LoVo (cell line): ENCODE measurements around the gene APLN.

Experiments
- DNase-seq: peaks from one replicate; pipeline ENCODE4 v3.0.0-alpha.2; 2016; ENCODE audit warnings: low spot score

The APLN gene, protein sequence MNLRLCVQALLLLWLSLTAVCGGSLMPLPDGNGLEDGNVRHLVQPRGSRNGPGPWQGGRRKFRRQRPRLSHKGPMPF

DNA sequence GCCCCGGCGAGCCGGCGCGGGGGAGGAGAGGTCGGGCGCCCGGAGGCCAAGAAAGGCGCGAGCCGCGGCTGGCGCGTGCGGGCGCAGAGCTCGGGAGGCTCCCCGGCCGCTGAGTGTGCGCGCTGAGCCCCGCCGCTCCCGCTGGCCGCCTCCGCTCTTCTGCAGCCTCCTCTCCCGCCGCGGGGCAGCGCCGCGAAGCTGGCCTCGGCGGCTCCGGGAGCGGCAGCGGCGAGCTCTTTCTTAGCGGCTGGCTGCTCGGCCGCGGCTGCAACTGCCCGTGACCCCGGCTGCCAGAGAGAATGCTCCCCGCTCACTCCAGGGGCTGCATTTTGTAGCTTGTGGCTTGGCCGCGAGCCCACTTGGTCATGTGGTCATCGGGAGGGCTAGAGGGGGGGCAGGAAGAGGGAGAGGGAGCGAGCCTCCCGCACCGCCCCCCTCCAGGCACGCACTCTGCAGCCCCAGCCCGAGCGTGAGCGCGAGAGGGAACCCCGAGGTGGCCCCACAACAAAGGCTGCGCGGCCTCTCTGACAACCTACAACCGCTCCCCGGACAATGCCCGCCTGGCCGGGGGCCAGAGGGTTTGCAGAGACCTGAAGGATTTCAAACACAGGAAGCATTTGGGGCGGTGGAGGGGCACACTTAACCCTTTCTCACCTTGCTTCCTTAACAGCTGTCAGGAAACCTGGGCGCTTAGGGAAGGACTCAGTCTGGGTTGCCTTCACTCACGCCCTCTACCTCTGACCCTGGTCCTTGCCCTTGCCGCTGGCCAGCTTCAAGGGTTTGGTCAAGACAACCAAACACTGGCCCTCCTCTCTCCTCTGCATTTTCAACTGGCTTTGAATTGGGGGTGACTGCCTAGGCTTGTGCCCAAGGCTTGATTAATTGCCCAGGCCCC is at the start of gene APLN:
APLN (minus strand) TSS at position 305 of the 895 bp plus-strand sequence. CDS start 326 bp downstream, outside the sequence.
- DNase-seq: peak; percentile 5

DNA sequence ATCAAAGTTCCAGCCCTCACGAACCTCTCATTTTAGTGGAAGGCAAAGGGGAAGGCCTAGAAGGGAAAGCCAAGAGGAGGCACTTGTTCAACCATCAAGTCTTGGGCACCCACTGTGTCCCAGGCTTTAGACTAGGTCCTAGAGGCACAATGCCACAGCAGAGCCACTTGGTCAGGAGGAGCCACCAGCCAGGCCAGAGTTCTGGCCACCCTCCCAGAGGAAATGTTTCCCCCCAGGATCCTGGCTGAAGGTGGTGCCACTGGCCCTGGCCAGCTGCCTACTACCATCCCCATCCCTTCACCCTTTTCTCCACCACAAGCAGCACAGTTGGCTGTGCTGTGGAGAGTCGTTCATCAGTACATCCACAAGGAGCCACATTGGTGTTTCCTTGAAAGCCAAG is 49.7 kb upstream of the APLN start:
- DNase-seq: no peak

DNA sequence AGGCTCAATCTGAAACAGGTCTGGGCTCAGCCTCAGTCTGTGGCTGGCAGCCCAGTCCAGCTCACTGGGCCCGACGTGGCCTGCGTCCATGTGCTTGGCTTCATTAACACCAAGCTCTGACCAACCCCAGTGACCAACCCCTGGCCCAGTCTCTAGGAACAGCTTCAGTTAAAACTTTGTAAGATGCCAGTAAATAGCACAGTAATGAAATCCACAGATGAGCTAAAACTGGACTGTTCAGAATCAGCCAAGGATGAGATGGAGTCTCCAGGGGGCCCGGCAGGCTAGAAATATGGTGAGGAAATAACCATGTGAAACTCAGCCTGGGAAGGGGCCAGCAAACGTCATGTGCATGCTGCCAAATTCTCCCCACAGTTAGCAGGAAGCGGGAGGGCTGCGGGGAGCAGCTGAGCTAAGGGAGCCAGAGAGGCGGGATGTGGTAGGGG is 46.9 kb upstream of the APLN start:
- DNase-seq: no peak

DNA sequence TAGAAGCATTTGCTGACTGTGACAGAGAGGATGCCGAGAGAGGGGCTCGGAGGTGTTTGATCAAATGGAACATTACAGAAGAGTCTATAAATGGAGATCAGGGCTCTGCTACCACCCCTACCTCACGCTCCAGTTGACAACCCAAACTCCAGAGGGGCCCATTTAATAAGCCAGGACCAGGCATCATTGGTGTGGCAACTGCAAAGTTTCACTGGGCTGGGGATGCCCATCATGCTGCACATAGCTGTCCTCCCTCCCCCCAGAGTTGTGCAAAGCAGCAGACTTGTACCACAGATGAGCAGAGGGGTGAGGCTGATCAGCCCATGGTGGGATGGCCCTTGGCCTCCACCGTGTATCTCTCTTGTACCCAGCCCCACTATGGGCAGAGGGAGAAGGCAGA is 45.8 kb upstream of the APLN start:
- DNase-seq: no peak

DNA sequence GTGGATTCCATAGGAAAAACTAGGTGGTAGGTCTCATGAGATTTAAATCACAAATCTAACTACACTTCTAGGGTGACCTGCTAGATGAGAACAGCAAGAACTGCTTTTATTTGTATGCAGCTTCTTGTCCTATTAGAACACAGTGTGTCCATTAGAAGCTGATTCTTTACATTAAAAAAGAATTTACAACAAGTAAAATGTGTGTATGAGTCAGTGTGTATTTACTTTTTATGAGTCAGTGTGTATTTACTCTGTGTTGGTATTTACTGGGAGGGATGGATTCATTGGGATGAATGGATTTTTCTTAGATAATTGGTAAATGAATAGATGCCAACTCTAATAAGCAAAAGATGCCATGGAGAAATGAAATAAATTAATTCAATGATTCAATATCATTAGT is 43.4 kb upstream of the APLN start:
- DNase-seq: peak; percentile 22

DNA sequence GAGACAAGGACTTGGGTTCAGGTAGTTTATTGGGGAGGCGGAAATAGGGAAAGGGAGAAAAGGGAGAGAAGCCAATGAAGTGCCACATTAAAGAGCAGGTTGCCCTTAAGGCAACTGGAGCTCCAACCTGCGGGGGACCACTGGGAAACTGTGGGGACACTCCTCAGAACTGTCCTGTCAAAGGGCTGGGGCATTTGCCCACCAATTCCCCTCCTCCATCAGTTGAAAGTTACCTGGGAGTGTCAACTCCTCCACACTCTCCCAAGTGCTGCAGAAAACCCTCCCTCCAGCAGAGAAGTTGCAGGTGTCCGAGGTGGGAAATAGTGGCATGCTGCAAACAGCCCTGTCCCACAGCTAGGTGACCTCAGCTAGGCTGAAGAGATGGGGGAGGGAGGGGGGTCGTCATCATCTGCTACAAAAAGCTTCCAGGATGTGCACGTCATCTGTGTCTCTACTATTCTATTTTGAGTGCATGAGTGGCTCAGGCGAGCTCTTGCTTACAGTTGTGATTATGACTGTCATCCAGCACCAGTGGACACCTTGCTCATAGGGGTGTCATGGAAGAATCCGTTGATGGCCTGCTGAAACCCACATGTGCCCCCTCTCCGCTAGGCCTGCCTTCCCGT is 42.6 kb upstream of the APLN start:
- no peak for DNase-seq

DNA sequence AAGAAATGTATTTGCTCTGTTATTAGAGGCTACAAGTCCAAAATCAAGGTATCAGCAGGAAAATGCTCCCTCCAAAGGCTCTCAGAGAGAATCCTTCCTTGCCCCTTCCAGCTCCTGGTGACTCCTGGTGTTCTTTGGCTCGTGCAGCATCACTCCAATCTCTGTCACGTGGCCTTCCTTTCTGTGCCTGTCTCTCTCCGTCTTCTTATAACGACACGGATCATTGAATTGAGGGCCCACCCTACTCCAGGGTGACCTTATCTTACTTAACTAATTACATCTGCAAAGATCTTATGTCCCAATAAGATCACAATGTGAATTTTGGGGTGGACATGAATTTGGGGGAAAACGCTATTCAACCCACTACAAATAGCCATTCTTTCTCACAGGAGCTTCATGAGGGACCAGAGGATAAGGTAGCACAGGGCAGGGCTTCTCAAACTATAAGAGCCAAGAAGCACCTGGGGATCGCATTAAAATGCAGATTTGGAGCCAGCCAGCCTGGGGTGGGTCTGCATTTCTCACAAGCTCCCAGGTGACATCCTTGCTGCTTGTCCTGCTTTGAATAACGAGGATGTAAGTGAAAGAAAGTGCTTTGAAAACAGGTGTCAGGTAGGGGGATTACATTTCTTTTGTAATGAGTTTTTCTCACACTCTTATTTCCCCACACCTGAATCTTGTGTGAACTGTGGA is 41.9 kb upstream of the APLN start:
- DNase-seq: no peak

DNA sequence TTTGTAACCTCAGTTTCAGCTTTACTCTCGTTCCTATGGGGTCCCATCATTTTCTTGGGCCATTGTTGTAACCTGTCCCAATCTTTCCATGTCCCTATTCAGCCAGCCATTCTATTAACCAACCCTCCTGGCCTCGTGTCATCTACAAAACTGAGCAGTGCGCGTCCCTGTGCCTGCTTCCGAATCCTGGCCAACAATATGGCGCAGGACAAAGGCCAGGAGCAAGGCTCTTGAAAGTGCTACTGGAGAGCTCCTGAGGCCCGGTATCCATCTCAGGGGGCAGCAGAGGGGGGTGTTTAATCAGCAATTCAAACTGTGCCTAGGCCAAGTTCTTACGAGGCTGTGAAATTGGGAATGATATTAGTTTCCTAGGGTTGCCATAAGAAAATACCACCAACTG is 41.2 kb upstream of the APLN start:
- no peak for DNase-seq

DNA sequence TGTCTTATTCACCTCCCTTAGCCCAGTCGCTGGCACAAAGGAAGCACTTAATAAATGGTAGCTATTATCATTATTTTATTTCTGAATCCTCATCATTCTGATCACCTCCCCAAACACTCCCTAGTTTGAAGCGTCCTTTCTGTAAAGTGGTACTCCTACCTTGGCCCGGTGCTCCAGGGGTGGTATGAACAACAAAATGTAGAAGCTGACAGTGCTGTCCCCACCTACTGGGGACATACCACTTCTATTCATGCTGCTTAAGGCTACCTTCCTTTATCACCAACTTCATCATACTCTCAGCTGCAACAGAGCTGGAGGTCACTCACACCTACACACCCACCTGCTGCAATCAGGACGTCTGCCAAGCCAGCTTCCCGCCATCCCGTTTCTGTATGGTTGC is 40.8 kb upstream of the APLN start:
- no peak for DNase-seq

DNA sequence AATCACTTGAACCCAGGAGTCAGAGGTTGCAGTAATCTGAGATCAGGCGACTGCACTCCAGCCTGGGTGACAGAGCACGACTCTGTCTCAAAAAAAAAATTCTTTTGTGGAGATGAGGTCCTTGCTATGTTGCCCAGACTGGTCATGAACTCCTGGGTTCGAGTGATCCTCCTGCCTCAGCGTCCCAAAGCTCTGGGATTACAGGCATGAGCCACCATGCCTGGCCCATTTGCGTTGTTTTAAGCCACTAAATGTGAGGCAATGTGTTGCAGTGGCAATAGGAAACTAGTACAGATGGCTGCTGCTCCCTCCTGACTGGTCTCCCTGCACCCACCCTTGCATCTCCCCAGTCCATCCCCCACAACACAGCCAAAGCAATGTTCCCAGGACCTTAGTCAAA is 40.0 kb upstream of the APLN start:
- DNase-seq: no peak

DNA sequence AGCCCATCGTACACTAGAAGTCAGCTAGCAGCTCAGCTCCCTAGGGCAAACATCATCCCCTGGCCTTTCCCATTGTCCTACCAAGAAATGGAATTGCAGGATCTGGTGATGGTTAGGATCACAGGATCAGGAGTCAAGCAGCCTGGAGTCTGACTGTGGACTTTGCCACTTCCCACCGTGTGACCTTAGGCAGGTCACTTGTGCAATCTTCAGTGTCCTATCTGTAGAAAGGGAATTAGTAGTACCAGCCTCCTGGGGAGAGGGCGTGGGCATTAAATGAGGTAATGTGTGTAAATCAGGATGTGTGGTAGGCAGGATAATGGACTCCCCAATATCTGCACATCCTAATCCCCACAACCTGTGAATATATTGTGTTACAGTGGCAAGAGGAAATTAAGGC is 38.6 kb upstream of the APLN start:
- no peak for DNase-seq

DNA sequence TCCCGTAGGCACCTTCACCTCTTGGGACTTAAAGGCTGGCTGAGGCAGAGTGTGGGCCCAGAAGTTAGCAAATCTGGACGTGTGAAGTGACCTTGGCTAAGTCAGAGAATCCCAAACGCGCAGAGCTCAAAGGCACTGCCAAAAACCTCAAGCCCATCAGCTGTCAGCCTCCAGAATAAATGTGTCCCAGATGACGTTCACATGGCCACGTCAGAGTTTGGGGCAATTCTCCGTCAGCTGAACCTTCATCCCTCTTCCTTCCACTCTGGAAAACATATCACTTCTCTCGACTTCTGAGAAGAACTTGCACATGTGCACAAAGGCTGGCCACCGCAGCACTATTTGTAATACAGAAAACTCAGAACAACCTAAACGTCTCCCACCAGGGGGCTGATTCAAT is 35.7 kb upstream of the APLN start:
- no peak for DNase-seq

DNA sequence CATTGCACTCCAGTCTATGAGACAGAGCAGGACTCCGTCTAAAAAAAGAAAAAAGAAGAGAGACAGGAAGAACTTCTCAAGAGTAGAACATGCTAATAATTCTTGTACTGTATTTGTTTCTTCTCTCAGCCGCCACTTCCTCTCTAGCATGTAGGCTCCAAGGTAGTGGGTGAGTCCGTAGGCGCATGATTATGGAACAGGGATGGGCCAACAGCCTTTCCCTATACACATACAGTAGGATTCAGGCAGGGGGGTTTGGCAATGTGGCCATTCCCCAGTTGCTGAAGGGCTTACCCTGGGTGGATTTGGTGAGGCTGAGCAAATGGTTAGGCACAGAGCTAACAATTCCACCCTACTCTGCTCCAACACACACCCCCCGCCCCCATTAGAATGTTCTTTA is 35.0 kb upstream of the APLN start:
- no peak for DNase-seq

DNA sequence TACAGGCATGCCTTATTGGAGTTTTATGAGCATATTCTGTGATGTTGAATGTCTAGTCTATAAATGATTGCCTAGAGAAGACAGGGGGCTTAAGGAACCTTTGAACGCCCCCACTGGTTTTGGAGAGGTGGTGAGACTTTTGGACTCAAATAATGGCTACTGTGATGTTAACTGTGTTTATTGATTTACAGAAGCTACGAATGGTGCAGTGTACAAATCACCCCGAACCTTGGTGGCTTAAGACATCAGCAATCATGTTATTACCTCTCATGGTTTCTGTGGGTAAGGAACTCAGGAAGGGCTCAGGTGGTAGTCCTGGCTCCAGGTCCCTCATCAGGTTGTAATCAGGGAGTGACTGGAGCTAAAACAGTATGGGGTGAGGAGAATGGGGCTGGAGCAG is 33.3 kb upstream of the APLN start:
- no peak for DNase-seq

DNA sequence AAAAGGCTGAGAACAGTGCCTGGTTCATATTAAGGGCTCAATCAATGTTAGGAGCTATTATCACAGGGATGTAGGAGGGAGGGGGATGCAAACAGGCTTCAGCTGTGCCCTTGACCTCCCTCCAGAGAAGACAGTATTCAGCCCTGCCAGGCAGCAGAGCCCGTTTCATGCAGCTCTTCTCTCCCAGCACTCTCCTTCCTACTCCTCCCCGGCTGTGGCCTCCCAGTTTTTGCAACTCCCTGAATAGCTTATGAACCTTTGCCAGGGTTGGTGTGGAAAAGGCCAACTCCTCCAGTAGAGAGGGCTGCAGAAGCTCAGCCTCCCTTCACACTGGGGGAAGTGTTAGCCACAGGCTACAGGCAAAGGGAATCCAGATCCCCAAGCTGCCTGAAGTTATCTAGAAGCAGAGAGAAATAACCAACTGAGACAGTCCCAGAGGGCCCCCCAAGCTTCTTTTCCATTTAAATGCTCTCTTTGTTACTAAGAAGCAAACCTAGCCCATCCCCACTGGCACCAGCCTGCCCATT is 31.7 kb upstream of the APLN start:
- no peak for DNase-seq

DNA sequence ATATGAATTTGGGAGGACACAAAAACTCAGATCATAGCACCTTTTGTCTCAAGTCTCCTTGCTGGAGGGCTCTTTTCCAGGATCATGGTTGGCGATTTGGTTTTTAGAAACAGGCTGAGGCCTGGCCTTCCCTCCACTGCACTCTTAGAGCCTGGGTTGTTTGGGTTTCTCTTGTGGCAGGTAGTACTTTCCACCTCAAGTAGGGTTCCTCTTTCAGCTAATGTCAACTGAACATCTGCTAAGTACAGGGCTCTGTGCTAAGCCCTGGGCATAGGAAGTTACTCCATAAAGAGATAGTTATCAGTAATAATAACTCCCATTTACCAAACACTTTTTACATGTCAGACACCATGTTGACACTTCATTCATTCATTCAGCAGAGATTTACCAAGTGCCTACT is 28.2 kb upstream of the APLN start:
- DNase-seq: no peak

DNA sequence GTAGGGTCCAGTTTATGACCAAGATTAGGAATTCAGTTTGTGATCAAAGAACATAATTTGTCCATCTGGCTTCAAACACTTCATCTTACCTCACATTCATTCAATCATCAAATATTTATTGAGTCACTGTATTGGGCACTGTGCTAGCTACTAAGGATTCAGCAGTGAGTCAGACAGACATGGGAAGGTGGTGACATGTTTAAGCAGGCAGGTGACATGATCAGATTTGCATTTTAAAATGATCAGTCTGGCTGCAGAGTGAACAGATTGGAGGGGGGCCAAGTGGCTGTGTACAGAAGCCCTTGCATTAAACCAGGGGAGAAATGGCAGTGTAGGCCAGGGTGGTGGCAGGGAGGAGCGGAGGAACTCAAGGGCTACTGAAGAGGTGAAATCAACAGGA is 25.1 kb upstream of the APLN start:
- DNase-seq: no peak

DNA sequence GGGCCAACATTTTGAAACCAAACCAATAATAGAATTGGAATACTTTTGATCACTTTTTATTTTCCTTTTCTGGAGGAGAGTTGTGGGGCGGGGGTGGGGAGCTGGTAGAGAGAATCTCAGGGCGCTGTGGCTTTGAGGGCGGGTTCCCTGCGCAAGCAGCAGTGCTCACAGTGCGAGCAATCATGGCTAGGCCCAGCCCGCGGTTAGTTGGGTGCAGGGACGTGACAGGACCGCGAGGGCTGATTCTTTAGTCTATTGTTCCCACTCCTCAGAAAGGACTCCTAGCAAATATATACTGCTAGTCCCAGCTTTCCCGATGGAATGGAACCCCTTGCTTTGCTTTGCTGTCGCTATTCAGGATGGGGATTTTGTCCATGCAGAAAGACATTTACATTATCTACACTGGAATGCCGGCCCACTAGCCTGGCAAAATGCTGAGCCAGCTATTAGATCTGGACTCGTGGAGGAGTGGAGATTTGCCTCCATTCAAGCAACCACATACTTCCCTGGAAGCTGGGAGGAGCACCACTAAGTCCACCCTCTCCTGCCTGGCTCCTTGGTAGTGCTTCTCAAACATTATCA is 23.9 kb upstream of the APLN start:
- DNase-seq: no peak

DNA sequence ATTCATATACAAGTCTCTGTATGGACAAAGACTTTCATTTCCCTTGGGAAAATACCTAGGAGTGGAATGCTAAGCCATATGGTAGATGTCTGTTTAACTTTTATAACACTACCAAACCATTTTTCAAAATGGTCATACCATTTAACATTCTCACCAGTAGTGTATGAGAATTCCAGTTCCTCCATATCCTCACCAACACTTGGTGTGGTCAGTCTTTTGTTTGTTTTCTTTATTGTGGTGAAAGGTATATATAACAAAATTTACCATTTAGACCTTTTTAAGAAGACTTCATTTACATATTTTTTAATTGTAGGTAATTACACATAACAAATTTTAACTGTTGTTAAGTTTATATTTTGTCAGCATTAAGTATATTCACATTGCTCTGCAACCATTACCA is 12.7 kb upstream of the APLN start:
- no peak for DNase-seq

DNA sequence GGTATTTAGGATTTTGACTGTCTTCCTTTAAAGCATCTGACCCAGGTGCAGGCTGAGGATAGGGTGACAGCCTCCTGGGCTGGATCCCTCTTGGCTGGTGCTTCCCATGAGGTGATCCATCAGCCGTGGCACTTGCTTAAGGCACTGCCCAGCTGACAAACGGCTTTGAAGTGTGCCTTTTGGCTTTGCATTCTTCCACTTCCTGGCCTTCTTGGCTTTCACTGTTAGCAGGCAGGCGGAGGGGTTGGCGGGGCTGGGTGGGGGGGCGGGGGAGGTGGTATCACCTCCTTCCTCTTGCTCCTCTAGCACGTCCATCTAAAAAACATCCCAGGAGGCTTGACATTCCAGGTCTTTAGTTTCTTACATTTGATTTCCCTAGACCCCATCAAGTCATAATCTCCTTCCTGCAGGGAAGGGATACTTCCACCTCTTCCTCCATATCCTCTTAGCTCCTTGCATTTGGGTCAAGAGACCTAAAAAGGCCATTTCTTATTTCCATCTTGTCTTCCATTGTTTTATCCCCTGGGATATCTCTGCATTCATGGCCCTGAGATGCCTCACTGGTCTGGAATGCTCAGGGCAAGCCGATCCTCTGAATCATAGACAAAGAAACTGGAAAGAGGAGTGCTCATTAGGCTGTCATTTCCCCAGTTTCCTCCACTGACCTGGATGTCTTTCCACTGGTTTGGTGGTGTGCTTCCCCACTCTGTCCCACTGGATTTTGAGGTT is 11.3 kb upstream of the APLN start:
- DNase-seq: peak; percentile 30

DNA sequence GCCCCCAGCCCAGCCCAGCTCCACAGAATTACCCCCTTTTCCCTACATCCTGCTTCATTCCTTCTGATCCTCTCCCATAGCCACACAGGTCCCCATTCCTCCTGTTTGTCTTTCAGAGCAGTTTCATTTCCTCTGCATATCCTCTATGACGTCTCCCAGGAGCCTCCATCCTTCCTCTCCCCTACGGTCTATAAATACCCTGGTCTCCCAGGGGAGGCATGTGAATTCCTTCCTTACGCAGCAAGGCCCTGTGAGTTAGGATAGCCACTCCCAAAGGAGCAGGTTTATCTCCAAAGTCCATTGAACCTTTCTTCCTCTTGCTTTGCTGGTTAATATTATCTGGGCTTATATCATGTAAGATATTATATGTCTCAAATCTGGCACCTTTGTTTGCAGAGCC is 8.4 kb upstream of the APLN start:
- no peak for DNase-seq

DNA sequence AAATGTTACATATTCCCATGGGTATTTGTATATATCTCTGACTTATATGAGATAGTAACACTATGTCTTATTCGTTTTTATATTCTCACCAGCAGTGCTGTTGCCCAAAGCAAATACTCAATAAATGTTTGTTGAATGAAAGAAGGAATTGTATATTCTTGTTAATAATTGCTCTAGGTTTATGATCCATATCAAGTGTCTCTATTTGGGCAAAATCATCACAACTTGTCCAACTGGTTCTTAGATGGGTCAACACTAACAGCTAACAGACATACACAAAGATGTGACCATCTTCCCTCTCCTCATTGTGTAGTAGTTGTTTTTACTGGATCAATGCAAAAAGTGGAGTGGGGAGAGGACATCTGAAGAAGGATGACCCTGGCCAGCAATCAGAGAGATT is 6.6 kb upstream of the APLN start:
- no peak for DNase-seq
